NCI-H774 (cell line): ENCODE measurements around the gene STON2.

Experiments
- DNase-seq: peaks from one replicate; lab custom pipeline; 2025; lab: John Stamatoyannopoulos, UW

The STON2 gene

GRCh38 chr14:81221579-81222102, 178.5 kb downstream of the STON2 start:
- no peak for DNase-seq

DNA sequence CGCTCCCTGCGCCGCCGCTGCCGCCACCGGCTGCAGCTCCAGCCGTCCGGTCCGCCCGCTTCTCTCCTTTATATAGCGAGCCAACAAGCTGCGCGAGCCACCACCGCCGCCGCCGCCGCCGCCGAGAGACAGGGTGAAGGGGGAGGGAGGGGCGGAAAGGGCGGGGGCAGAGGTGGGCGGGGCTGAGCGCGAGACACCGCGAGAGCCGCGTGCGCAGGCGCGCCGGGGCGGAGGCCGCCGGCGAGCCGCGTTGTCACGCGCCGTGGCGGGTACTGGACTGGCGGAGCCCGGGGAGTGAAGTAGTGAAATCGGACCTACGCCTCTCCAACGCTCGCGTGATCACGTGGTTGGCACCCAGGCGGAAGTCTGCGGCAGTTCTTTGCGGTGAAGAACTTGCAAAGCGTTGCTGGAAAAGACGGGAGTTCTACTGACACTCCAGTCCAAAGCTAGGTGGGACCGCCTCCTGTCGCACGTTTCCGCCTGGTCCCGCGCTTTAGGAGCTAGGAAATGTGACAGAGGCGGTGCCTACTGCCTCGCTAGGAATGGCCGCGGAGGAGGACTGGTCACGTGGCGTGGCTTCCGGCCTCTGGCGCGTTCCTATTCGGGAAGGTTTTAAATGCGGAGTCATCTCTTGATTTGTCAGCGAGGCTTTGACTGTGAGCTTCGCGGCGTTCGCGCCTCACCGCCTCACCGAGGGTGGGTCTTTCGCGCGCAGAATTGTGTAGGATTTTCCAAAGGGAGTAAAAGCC, 179.1 kb downstream of the STON2 start, which contains the start of gene GTF2A1:
GTF2A1 (minus strand) TSS at position 130 of the 749 bp plus-strand sequence. CDS start 441 bp downstream, outside the sequence.
- peak; percentile 89 for DNase-seq

DNA sequence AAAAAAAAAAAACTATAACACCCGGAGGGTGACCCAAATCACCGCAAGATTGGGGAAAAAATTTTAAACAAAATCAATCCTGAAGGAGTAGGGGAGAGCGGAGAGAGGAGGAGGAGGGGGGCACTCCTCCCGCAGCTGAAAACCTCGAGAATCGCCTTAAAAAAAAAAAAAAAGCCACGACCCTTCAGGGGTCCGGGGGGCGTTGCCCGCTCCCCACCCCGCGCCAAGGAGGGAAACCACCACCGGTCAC, 179.6 kb downstream of the STON2 start:
- no peak for DNase-seq

DNA sequence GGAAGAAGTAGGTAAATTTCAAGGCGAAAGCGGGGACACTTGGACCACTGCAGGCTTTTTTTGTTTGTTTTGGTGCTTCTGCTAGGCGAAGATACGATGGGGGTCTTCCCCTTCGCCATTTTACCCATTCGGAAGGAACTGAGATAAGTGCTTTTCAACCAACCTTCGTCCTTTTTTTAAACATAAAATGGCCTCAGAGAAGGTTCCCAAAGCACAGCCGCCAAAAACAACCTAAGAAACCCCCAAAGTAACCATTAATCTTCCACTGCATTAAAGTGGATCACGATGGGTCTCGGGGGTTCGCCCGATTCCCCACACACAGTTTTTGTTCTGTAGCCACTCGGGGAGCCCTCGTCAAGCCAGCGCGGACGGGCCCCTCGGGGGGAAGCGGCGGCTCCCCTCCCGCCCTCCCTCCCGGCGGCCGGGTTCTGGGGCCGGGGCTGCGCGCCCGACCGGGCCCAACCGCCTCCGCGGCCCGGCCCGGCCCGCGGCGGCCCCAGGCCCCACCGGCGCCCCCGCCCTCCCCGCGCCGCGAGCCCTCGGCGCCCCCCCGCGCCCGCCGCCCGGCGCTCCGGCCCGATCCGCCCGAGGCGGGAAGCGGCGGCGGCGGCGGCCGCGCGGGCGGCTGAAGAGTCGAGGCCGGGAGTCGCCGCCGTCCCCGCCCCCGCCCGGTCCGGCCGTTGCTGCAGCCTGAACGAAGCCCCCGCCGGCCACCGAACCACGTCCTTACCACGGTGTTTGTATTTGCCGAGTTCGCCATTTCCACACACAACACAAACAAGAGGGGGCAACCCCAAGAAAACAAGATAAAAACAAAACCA, 180.2 kb downstream of the STON2 start:
- peak; percentile 6 for DNase-seq

DNA sequence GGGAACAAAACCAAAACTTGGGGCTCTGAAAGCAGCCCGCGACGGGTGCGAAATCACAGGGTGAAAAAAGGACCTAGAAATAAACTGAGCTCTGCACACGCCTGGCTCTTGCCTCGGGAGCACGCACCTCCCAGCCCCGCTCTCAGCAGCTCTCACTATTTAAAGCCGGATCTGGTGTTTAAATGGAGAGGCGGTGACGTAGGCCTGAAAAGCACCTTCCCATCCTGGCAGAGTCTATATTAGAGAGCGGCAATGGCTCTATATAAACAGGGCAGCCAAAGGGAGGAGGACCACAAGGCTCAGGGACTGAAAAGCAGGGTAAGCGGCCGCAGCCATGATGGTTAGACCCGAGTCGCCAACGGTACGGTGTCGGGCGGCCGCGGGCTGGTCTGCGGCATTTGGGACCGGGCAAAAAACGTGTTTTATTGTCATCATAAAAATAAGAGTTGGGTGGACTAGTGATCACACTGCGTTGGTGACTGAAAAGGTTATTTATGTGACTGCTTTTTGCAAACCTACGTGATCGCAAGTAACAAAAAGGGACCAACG, 180.8 kb downstream of the STON2 start:
- peak; percentile 91 for DNase-seq

DNA sequence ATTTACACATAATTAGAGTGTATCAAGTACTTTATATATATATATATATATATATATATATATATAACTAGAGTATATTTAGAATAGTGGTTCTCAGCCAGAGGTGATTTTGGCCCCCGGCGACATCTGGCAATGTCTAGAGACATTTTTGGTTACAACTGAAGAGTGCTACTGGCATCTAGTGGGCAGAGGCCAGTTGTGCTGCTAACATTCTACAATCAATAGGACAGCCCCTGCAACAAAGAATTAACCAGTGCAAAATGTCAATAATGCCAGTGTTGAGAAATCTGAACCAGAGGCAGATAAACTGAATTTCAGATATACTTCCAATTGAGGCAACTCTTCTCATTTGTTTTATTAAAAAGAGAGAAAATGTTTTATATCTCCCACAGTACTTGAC, 188.3 kb downstream of the STON2 start:
- DNase-seq, result peak; percentile 1
